Right lobe of liver (tissue), 6 donors: Measurements from ENCODE around the gene SORBS2. TPM values are rescaled to one million over a fixed set of nuclear protein-coding genes. Genes with fewer than 3 reads are reported as not detected.

Experiments used
- ATAC-seq, 4 donors: fragments of 200-7000 bp; cut with Tn5 transposase; one replicate each; pipeline ENCODE4 v1.9.1; 2020; ENCODE audit warnings: mild to moderate bottlenecking in 4 of 4, moderate library complexity in 4 of 4
- DNase-seq, 3 donors: peaks; one replicate each; pipeline ENCODE4 v3.0.0-alpha.2; 2020
- H3K27ac ChIP-seq, 3 donors: fragments of 200-600 bp; one replicate each; pipeline ENCODE4 v1.8.0; 2022
- H3K27me3 ChIP-seq, 2 donors: fragments of 200-600 bp; one replicate each; pipeline ENCODE4 v1.8.0; 2022
- H3K36me3 ChIP-seq, 4 donors: fragments of 200-600 bp; sonication (generic) in 1 of 4; one replicate each; pipeline versions ENCODE4 v1.5.1 to v1.8.0; 2017 to 2022; ENCODE audit warnings: control low read depth in 1 of 4
- H3K4me1 ChIP-seq, 4 donors: fragments of 200-600 bp; sonication (generic) in 1 of 4; one replicate each; pipeline versions ENCODE4 v1.5.1 to v1.8.0; 2017 to 2022; ENCODE audit warnings: control low read depth in 1 of 4
- H3K4me3 ChIP-seq, 3 donors: fragments of 200-600 bp; one replicate each; pipeline ENCODE4 v1.8.0; 2022
- H3K9me3 ChIP-seq, 4 donors: fragments of 200-600 bp; sonication (generic) in 1 of 4; one replicate each; pipeline versions ENCODE4 v1.5.1 to v1.8.0; 2017 to 2022; ENCODE audit warnings: control low read depth in 1 of 4
- POLR2A ChIP-seq: fragments of 450-650 bp; IDR thresholded peaks from one replicate; pipeline ENCODE4 v1.6.1; 2017; ENCODE audit warnings: antibody characterized with exemption, mild to moderate bottlenecking
- WGBS: methylation state at CpG from one replicate; pipeline ENCODE4 v1.1.6; 2018; ENCODE audit warnings: low coverage, low lambda C conversion rate; ENCODE audit not compliant: insufficient coverage; ENCODE audit errors: missing lambda C conversion rate; 5-methylcytosine and 5-hydroxymethylcytosine counted together
- intact Hi-C, 2 donors: fragments of 100-400 bp; cut with DNase I; formaldehyde crosslinking; loops; one replicate each; pipeline versions ENCODE4 v1.11.2 to v1.14.1; 2022
- total RNA-seq, 6 experiments: library from RNA; depleted of rRNA in 2 of 6; stranded (reverse); fragments of >200 nt in 2 of 6; fragmentation: NEBNext Ultra II Directional in 3 of 6; extraction: Animal tissue kit (Norgen Biotek cat#: 25700) in 3 of 6; gene quantifications; one replicate each; pipeline versions ENCODE4 v1.1.0 to v1.2.4, GENCODE V29; 2016 to 2023
- TF ChIP-seq, protein P1 (sequence below), 4 donors: fragments of 200-600 bp in 3 of 4; fragments of 450-650 bp in 1 of 4; IDR thresholded peaks; one replicate each; pipeline versions ENCODE4 v1.5.1 to v1.8.0; 2016 to 2022; ENCODE audit warnings: antibody characterized with exemption in 4 of 4, mild to moderate bottlenecking in 2 of 4
- donor health status: DM: no; HTN: yes; CAD: no.
- donor health status: DM: no; HTN: no; CAD: no.
- donor health status: DM: no; HTN: no; CAD: no.
- donor health status: DM: no; HTN: yes; CAD: no.
- donor health status: DM: no; HTN: yes; CAD: no.

The SORBS2 gene
- total RNA-seq, 6 experiments from 2014 or later, result 60.8 to 144 (median 107) TPM

DNA sequence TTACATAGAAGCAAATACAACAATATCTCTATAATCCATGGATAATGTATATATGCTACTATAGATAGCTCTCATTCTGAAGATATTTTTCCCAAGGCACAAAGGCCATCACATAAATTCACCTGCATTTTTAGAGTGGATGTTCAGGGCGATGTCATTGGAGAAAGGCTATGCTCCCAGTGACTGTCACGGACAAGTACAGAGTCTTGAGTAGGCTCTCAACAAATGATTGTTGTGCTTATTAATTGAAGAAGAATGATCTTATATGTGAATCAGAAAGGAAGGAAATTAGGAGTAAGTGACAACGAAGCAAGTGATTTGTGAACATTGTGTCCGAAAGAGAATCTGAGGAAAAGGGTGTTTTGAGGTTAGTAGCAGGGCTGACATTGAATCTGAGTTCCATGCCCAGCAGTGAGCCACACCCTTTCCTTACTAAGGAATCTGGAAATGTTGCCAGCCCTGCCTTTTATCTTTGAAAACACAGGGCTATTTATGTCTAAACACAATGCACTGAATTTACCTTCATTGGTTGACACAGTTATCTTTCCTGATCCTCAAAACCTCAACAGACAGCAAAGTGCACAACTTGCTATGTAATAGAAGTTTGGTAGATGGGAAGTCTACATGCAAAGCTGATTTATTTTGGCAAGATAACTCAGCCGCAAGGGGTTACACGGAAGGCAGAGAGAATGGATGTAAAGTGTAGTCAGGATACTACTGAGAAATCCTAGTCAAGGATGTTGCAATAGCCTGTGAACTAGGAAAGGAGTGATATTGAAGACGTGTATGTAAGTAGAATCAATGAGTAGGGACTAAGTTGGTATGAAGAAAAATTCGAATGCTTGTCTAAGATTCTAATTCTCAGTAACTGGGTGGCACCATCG, 50.4 kb downstream of the SORBS2 start:
- no peak for DNase-seq
- no peaks in the 10 kb centered on the region for H3K9me3 ChIP-seq
- intact Hi-C loops, result no loop called here
- ATAC-seq, result peak in 3 of 4 donors; percentile 20 to 41 (median 24)
- no peak overlapping the region for H3K4me3 ChIP-seq
- no peak overlapping the region for H3K27ac ChIP-seq
- no peak for TF ChIP-seq POLR2A
- TF ChIP-seq, protein P1, sequence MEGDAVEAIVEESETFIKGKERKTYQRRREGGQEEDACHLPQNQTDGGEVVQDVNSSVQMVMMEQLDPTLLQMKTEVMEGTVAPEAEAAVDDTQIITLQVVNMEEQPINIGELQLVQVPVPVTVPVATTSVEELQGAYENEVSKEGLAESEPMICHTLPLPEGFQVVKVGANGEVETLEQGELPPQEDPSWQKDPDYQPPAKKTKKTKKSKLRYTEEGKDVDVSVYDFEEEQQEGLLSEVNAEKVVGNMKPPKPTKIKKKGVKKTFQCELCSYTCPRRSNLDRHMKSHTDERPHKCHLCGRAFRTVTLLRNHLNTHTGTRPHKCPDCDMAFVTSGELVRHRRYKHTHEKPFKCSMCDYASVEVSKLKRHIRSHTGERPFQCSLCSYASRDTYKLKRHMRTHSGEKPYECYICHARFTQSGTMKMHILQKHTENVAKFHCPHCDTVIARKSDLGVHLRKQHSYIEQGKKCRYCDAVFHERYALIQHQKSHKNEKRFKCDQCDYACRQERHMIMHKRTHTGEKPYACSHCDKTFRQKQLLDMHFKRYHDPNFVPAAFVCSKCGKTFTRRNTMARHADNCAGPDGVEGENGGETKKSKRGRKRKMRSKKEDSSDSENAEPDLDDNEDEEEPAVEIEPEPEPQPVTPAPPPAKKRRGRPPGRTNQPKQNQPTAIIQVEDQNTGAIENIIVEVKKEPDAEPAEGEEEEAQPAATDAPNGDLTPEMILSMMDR (IDR thresholded peaks at IDR 0.05), result no peak
- peaks cover 0 to 7% (median 0%) of the 10 kb centered on the region in 4 donors for H3K4me1 ChIP-seq
- WGBS, result 59% methylated on average over 9 of the region's 9 CpGs
- no peaks in the 10 kb centered on the region for H3K36me3 ChIP-seq
- H3K27me3 ChIP-seq, result no peaks in the 10 kb centered on the region

DNA sequence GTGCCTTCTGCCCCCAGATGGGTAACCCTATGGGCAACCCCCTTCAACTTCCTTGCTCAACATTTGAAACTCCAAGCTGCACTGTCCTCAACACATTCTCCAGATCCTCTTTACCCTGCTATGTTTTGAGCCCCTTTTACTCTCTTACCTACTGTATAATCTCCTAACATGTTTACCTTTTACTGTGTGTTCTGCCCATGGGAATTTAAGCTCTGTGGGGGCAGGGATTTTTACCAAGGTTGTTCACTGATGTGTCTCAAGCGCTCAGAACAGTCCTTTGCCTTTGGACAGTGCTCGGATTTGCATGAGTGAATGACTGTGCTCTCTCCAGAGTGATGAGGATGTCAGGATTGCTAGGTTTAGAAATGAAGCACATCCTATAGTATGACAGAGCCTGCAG, 53.2 kb downstream of the SORBS2 start:
- Histone ChIP-seq H3K36me3 (no peaks in the 10 kb centered on the region), H3K9me3 (no peaks in the 10 kb centered on the region), H3K27ac (no peak overlapping the region), H3K4me3 (no peak overlapping the region), H3K4me1 (peaks cover 0 to 5% (median 0%) of the 10 kb centered on the region in 4 donors), H3K27me3 (no peaks in the 10 kb centered on the region)
- DNase-seq (no peak), ATAC-seq (no peak)
- TF ChIP-seq, protein P1 (IDR thresholded peaks at IDR 0.05), result no peak
- no peak for TF ChIP-seq POLR2A
- WGBS, result 75% methylated on average over 2 of the region's 2 CpGs
- intact Hi-C loops, result no loop called here

DNA sequence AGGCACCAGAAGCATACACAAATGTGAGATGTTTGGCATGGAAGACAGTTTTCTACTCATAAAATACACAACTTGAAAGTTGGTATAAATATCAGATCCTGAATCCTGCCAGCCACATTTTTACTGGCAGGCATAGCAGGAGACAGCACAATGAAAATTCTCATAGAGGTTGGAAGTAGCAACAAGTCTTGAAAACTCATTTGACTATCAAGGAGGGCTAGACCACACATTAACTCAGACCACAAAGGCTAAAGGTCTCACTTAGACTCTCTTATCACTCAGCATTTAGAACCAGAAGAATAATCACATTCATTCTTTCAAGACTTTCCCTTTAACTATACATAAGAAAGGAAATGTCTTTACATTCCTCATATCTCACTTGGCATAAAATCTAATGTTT, 56.5 kb downstream of the SORBS2 start:
- ATAC-seq, result no peak
- no peaks in the 10 kb centered on the region for H3K27me3 ChIP-seq
- H3K36me3 ChIP-seq, result no peaks in the 10 kb centered on the region
- peaks cover 0 to 5% (median 0%) of the 10 kb centered on the region in 4 donors for H3K4me1 ChIP-seq
- no peak overlapping the region for H3K4me3 ChIP-seq
- H3K27ac ChIP-seq, result no peak overlapping the region
- TF ChIP-seq, protein P1 (IDR thresholded peaks at IDR 0.05), result no peak
- no peak for TF ChIP-seq POLR2A
- no peaks in the 10 kb centered on the region for H3K9me3 ChIP-seq
- intact Hi-C loops, result no loop called here
- DNase-seq, result no peak

DNA sequence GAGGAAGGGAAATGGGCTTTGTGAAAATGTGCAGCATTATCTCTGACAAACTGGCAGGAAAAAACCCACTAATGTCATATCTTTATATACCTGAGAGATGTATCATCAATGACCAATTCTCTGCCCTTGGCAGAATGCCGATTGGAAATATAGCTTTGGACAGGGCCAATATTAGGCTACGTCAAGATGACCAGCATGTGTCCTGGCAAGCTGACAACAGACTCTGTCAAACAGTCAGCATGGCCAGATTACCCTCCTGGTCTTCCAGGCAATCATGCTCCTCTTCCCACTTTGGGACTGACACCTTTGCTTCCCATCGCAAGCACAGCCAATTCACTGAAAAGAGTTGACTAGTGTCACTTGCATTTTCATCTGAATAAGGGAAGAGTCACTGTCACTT, 57.0 kb downstream of the SORBS2 start:
- H3K36me3 ChIP-seq, result no peaks in the 10 kb centered on the region
- TF ChIP-seq, protein P1 (IDR thresholded peaks at IDR 0.05), result no peak
- TF ChIP-seq POLR2A, result no peak
- 52% methylated on average over 2 of the region's 3 CpGs for WGBS
- no peaks in the 10 kb centered on the region for H3K9me3 ChIP-seq
- peaks cover 0 to 5% (median 0%) of the 10 kb centered on the region in 4 donors for H3K4me1 ChIP-seq
- H3K27me3 ChIP-seq, result no peaks in the 10 kb centered on the region
- no peak overlapping the region for H3K27ac ChIP-seq
- H3K4me3 ChIP-seq, result no peak overlapping the region
- peak in 3 of 4 donors; percentile 36 to 71 (median 38) for ATAC-seq
- intact Hi-C loops, result no loop called here
- DNase-seq, result no peak
